Measurements from ENCODE around the gene GPD1.
A peak's percentile ranks its signal among the peaks of the same experiment; 100 is the strongest.

Gene GPD1

GRCh38 chr12:50065726-50066310 lies 38.0 kb upstream of the GPD1 start:
- no peak for TF ChIP-seq CTCF (IDR thresholded peaks at IDR 0.05; ENCODE audit: control extremely low read depth, extremely low read depth, low read depth, missing control alignments)
- no peak for DNase-seq (ENCODE audit: extremely low spot score)
- ChIA-PET POLR2A (no interaction called here), CTCF (interaction anchor here (0.8 to 15.1 kb wide), 13 partner anchors 8 to 287 kb away, joined by 3 to 243 read pairs (median 8); partner anchors contain the start of genes COX14 and SMARCD1)

GRCh38 chr12:50066402-50066801 lies 37.4 kb upstream of the GPD1 start:
- no peak for TF ChIP-seq CTCF (IDR thresholded peaks at IDR 0.05; ENCODE audit: control extremely low read depth, extremely low read depth, low read depth, missing control alignments)
- CTCF ChIA-PET, result interaction anchor here (0.8 to 15.1 kb wide), 10 partner anchors 8 to 110 kb away, joined by 3 to 243 read pairs (median 6); partner anchors contain the start of gene SMARCD1
- DNase-seq (ENCODE audit: extremely low spot score), result no peak
- POLR2A ChIA-PET, result no interaction called here

- CTCF ChIA-PET, result interaction anchor here (0.8 to 15.1 kb wide), 18 partner anchors 9 to 321 kb away, joined by 3 to 243 read pairs (median 6); partner anchors contain the start of genes AQP6, ASIC1 and COX14
- POLR2A ChIA-PET, result no interaction called here
- no peak for TF ChIP-seq CTCF (IDR thresholded peaks at IDR 0.05; ENCODE audit: control extremely low read depth, extremely low read depth, low read depth, missing control alignments)
- DNase-seq (ENCODE audit: extremely low spot score), result no peak
Observed at GRCh38 chr12:50069069-50069468, 34.7 kb upstream of the GPD1 start.

GRCh38 chr12:50069539-50069938 lies 34.3 kb upstream of the GPD1 start:
- no peak for TF ChIP-seq CTCF (IDR thresholded peaks at IDR 0.05; ENCODE audit: control extremely low read depth, extremely low read depth, low read depth, missing control alignments)
- ChIA-PET CTCF (interaction anchor here (0.8 to 15.1 kb wide), 31 partner anchors 8 to 321 kb away, joined by 3 to 243 read pairs (median 7); partner anchors contain the start of genes AQP6, ASIC1, COX14 and SMARCD1), POLR2A (no interaction called here)
- DNase-seq (ENCODE audit: extremely low spot score), result no peak

- peak; percentile 89 for TF ChIP-seq CTCF (IDR thresholded peaks at IDR 0.05; ENCODE audit: control extremely low read depth, extremely low read depth, low read depth, missing control alignments)
- peak; percentile 77 for DNase-seq (ENCODE audit: extremely low spot score)
- CTCF ChIA-PET, result interaction anchor here (0.6 to 15.1 kb wide), 66 partner anchors 8 to 570 kb away, joined by 3 to 243 read pairs (median 4); partner anchors contain the start of genes AQP6, ASIC1, CERS5 and COX14
- POLR2A ChIA-PET, result no interaction called here
Observed at GRCh38 chr12:50070314-50071060, 33.3 kb upstream of the GPD1 start.

- CTCF ChIA-PET, result interaction anchor here (1.1 to 15.1 kb wide), 12 partner anchors 8 to 126 kb away, joined by 3 to 243 read pairs (median 14); partner anchors contain the start of gene SMARCD1
- TF ChIP-seq CTCF (IDR thresholded peaks at IDR 0.05; ENCODE audit: control extremely low read depth, extremely low read depth, low read depth, missing control alignments), result no peak
- POLR2A ChIA-PET, result no interaction called here
- no peak for DNase-seq (ENCODE audit: extremely low spot score)
Observed at GRCh38 chr12:50072198-50072907, 31.5 kb upstream of the GPD1 start.

All from GM10248 (cell line).